ENCODE measurements around the gene DHDH.

Gene DHDH

DNA sequence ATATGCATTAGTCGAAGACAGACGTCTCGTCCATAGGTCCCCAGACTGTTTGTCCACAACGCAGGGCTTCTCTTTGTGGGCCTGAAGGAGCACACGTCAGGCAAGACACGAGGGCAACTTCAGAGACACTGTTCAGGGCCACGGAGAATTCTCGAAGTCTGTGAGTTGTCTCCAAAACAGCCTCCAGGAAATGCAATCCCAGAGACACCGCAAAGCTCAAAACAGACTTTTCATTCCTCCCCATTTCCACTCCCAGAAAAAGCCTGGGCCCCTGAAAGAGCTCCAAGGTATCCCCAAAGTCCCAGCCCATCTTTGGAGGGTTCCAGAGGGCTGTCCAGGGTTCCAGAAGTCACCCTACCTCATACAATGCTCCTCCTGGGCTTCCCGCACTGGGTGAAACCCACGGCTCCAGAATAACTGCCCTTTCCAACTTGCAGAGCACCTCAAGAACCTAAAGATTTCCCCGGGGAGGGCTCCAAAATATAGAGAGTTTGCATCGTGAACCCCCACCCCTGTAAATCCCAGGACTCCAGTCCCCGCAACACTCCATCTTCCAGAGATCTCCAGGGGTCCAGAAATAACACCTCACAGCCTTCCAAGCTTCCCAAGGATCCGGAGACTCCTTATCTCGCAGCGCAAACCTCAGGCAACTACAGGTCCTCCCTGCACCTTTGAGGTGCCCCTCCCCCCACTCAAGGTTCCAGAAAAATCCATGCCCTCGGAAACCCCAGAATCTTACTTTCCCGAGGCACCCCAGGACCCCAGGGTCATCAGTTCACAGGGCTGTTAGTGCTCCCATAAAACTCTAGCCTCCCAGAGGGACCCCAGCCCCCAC, 30.9 kb downstream of the DHDH start:
- H3K4me3 ChIP-seq (ENCODE audit: low read length): peak overlapping the region; percentile 33
- peak; percentile 76 for DNase-seq (ENCODE audit: low read depth)
- TF ChIP-seq, protein P1, sequence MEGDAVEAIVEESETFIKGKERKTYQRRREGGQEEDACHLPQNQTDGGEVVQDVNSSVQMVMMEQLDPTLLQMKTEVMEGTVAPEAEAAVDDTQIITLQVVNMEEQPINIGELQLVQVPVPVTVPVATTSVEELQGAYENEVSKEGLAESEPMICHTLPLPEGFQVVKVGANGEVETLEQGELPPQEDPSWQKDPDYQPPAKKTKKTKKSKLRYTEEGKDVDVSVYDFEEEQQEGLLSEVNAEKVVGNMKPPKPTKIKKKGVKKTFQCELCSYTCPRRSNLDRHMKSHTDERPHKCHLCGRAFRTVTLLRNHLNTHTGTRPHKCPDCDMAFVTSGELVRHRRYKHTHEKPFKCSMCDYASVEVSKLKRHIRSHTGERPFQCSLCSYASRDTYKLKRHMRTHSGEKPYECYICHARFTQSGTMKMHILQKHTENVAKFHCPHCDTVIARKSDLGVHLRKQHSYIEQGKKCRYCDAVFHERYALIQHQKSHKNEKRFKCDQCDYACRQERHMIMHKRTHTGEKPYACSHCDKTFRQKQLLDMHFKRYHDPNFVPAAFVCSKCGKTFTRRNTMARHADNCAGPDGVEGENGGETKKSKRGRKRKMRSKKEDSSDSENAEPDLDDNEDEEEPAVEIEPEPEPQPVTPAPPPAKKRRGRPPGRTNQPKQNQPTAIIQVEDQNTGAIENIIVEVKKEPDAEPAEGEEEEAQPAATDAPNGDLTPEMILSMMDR (conservative IDR thresholded peaks at IDR 0.05; ENCODE audit: low read length): no peak

DNA sequence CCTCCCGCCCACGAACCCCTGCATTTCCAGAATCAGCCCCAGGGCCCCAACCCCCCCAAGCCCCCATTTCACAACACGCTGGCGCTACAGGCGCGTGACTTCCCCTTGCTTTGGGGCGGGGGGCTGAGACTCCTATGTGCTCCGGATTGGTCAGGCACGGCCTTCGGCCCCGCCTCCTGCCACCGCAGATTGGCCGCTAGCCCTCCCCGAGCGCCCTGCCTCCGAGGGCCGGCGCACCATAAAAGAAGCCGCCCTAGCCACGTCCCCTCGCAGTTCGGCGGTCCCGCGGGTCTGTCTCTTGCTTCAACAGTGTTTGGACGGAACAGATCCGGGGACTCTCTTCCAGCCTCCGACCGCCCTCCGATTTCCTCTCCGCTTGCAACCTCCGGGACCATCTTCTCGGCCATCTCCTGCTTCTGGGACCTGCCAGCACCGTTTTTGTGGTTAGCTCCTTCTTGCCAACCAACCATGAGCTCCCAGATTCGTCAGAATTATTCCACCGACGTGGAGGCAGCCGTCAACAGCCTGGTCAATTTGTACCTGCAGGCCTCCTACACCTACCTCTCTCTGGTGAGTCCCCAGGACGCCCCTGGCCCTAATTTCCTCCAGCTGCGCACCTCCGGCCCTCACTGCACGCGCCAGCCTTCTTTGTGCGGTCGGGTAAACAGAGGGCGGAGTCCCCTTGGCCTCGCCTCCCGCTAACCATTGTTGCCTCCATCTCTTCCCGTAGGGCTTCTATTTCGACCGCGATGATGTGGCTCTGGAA, 31.7 kb downstream of the DHDH start, which contains the start of gene FTL:
Gene FTL, plus strand, starts transcription at position 270 of the 766 bp plus-strand sequence. Its CDS starts 199 bp downstream, at position 469.
- H3K4me3 ChIP-seq (ENCODE audit: low read length): peak within 1 kb of the TSS; percentile 100
- DNase-seq (ENCODE audit: low read depth): peak; percentile 95
- TF ChIP-seq, protein P1 (conservative IDR thresholded peaks at IDR 0.05; ENCODE audit: low read length): no peak

DNA sequence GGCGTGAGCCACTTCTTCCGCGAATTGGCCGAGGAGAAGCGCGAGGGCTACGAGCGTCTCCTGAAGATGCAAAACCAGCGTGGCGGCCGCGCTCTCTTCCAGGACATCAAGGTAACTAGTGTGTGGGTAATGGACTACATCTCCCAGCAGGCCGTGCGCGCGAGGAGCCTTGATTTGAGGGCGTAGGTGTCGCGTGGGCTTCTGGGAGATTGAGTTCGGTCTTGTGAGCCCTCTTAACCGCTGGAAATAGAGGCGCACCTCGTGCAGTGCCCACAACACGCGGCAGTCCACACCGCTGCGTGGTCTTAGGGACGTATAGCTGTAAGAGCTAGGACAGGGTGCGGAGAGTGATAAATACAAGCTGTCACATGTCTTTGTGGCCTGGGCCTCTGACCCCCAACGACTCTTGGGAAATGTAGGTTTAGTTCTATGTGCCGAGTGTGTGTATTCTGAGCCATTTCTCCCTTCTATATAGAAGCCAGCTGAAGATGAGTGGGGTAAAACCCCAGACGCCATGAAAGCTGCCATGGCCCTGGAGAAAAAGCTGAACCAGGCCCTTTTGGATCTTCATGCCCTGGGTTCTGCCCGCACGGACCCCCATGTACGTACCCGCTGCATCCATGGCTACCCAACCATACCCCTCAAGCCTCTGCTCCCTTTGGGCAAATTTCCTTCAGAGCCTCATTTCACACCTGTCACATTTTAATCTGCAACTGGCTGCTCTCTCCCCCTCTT, 32.5 kb downstream of the DHDH start:
- TF ChIP-seq, protein P1 (conservative IDR thresholded peaks at IDR 0.05; ENCODE audit: low read length): no peak
- peak overlapping the region; percentile 100 for H3K4me3 ChIP-seq (ENCODE audit: low read length)
- peak; percentile 76 for DNase-seq (ENCODE audit: low read depth)

DNA sequence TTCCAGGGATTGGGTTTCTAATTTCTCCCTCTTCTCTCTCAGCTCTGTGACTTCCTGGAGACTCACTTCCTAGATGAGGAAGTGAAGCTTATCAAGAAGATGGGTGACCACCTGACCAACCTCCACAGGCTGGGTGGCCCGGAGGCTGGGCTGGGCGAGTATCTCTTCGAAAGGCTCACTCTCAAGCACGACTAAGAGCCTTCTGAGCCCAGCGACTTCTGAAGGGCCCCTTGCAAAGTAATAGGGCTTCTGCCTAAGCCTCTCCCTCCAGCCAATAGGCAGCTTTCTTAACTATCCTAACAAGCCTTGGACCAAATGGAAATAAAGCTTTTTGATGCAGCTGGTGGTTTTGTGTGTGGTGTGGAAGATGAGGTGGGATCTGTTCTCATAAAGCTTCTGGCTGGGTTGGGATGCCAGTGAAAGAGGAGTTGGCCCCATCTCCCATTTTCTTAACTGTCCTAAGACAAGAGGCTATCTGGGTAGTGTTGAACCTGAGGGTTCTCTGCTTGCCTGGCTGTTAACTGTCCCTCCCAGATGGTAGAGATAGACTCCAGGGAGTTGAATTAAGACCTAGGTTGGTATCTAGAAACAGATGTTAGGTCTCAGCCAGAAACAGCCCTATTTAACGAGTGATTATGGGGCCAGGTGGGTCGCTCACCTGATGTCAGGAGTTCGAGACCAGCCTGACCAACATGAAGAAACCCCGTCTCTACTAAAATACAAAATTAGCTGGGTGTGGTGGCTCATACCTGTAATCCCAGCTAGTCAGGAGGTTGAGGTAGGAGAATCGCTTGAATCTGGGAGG, 33.2 kb downstream of the DHDH start:
- TF ChIP-seq, protein P1 (conservative IDR thresholded peaks at IDR 0.05; ENCODE audit: low read length): no peak
- no peak for DNase-seq (ENCODE audit: low read depth)
- peak overlapping the region; percentile 100 for H3K4me3 ChIP-seq (ENCODE audit: low read length)

DNA sequence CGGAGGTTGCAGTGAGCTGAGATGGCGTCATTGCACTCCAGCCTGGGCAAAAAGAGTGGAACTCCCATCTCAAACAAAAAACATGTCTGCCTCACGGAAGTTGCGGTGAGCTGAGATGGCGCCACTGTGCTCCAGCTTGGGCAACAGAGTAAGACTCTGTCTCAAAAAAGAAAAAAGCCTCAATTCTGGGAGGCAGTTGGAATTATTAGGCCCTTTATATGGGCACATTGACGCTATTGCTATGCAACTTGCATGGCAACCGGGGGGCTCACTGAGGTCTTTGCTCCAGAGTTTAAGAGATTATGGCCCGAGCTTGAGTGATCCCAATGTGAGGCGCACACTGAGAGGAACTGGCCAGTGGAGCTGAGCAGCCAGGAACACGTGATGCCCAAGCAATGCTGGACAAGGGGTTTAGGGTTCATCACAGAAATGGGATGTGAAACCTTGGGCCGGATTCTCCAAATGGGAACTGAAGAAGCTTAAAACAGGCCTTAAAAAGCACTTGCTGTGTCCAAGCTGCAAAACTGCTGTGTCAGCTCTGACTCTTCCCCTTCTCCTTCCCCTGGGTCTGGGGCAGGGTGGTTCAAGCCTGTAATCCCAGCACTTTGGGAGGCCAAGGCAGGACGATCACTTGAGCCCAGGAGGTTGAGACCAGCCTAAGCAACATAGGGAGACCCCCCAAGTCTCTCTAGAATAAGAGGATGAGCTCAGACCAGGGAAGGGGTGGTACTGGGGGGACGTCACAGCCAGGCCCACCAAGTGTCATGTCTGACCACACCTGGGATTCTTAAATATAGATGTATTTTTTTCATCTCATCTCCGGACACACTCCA, 34.1 kb downstream of the DHDH start:
- H3K4me3 ChIP-seq (ENCODE audit: low read length): peak overlapping the region; percentile 100
- DNase-seq (ENCODE audit: low read depth): peak; percentile 71
- TF ChIP-seq, protein P1 (conservative IDR thresholded peaks at IDR 0.05; ENCODE audit: low read length): no peak
